IMR-90 (cell line): Measurements from ENCODE around the gene SESN2. TPM values are rescaled to one million over a fixed set of nuclear protein-coding genes. Genes with fewer than 3 reads are reported as not detected.

Experiments used
- ATAC-seq: fragments of 200-7000 bp; cut with Tn5 transposase; 2 replicates; pipeline ENCODE4 v1.9.1; 2020; ENCODE audit warnings: low read depth, mild to moderate bottlenecking, moderate library complexity
- BruUV-seq: library from RNA; stranded (reverse); fragments of 400-500 nt; replicated peaks from 2 replicates; lab custom pipeline; 2021; lab: Mats Ljungman, UMichigan
- CTCF ChIA-PET: fragments of 300-600 bp; formaldehyde crosslinking; extraction: SDS; loops from one replicate; lab custom pipeline; 2021; ENCODE audit warnings: antibody characterized with exemption; lab: Yijun Ruan, JAX
- POLR2A ChIA-PET: fragments of 300-600 bp; sonication (Branson Sonifier 250); formaldehyde crosslinking; loops from one replicate; lab custom pipeline; 2022; ENCODE audit warnings: antibody characterized with exemption; ENCODE audit not compliant: unreplicated experiment; lab: Charles Lee
- DNase-seq: peaks from one replicate; pipeline ENCODE4 v3.0.0; 2013
- H2AFZ ChIP-seq: replicated peaks from 2 replicates; pipeline ENCODE3; 2013; ENCODE audit warnings: low read length, mild to moderate bottlenecking; ENCODE audit not compliant: poor library complexity
- H2AK5ac ChIP-seq: 2 replicates; pipeline ENCODE4 v1.6.1; 2013; ENCODE audit warnings: low read depth, low read length, inconsistent platforms
- H2AK9ac ChIP-seq: replicated peaks from 2 replicates; pipeline ENCODE3; 2013; ENCODE audit warnings: mild to moderate bottlenecking, low read depth, low read length, moderate library complexity; ENCODE audit not compliant: poor library complexity
- H2BK120ac ChIP-seq: 2 replicates; pipeline ENCODE4 v1.6.1; 2013; ENCODE audit warnings: low read depth, low read length, inconsistent platforms
- H2BK15ac ChIP-seq: 3 replicates; pipeline ENCODE4 v1.6.1; 2013; ENCODE audit warnings: low read depth, low read length, inconsistent platforms
- H2BK20ac ChIP-seq: 2 replicates; pipeline ENCODE4 v1.6.1; 2013; ENCODE audit warnings: low read depth, mild to moderate bottlenecking, inconsistent platforms, low read length, moderate library complexity
- H2BK5ac ChIP-seq: 2 replicates; pipeline ENCODE4 v1.6.1; 2013; ENCODE audit warnings: mild to moderate bottlenecking, low read depth, low read length, inconsistent platforms; ENCODE audit not compliant: poor library complexity, severe bottlenecking
- H3K14ac ChIP-seq: replicated peaks from 2 replicates; pipeline ENCODE4 v1.6.1; 2013; ENCODE audit warnings: low read depth, low read length, inconsistent platforms
- H3K18ac ChIP-seq: 2 replicates; pipeline ENCODE4 v1.6.1; 2013; ENCODE audit warnings: low read depth, low read length, control low read depth
- H3K23ac ChIP-seq: 2 replicates; pipeline ENCODE4 v1.6.1; 2013; ENCODE audit warnings: low read depth, low read length, inconsistent platforms
- H3K27ac ChIP-seq: 2 replicates; pipeline ENCODE4 v1.5.1; 2013; ENCODE audit warnings: mild to moderate bottlenecking, control low read depth, low read length; ENCODE audit not compliant: insufficient read depth
- H3K27me3 ChIP-seq: 2 replicates; pipeline ENCODE4 v1.6.1; 2013; ENCODE audit warnings: low read length; ENCODE audit not compliant: control insufficient read depth, insufficient read depth
- H3K36me3 ChIP-seq: 2 replicates; pipeline ENCODE4 v1.6.1; 2013; ENCODE audit warnings: low read length, mixed read lengths; ENCODE audit not compliant: control insufficient read depth, insufficient read depth
- H3K4ac ChIP-seq: 2 replicates; pipeline ENCODE4 v1.6.1; 2013; ENCODE audit warnings: low read depth, low read length, inconsistent platforms
- H3K4me1 ChIP-seq: 2 replicates; pipeline ENCODE4 v1.6.1; 2013; ENCODE audit warnings: low read length, mixed read lengths; ENCODE audit not compliant: control insufficient read depth, insufficient read depth
- H3K4me2 ChIP-seq: 2 replicates; pipeline ENCODE4 v1.6.1; 2013; ENCODE audit warnings: low read depth, mild to moderate bottlenecking, control low read depth, low read length, moderate library complexity
- H3K4me3 ChIP-seq: 2 replicates; pipeline ENCODE4 v1.5.1; 2013; ENCODE audit warnings: low read depth, mild to moderate bottlenecking, control low read depth, low read length, moderate library complexity; ENCODE audit not compliant: insufficient read depth
- H3K56ac ChIP-seq: 2 replicates; pipeline ENCODE4 v1.6.1; 2013; ENCODE audit warnings: low read length, inconsistent platforms; ENCODE audit not compliant: insufficient read depth; ENCODE audit errors: extremely low read depth
- H3K79me1 ChIP-seq, 2 experiments: 2 replicates each; pipeline ENCODE4 v1.6.1; 2013; ENCODE audit warnings: low read length in 2 of 2, inconsistent platforms in 1 of 2, low read depth in 1 of 2
- H3K9ac ChIP-seq: 2 replicates; pipeline ENCODE4 v1.6.1; 2013; ENCODE audit warnings: low read depth, low read length, control low read depth
- H3K9me1 ChIP-seq: 2 replicates; pipeline ENCODE4 v1.6.1; 2013; ENCODE audit warnings: low read length, inconsistent platforms; ENCODE audit not compliant: insufficient read depth
- H3K9me3 ChIP-seq: 2 replicates; pipeline ENCODE4 v1.6.1; 2013; ENCODE audit warnings: low read length; ENCODE audit not compliant: control insufficient read depth, insufficient read depth
- H4K20me1 ChIP-seq: 2 replicates; pipeline ENCODE4 v1.6.1; 2013; ENCODE audit warnings: low read length, inconsistent platforms; ENCODE audit not compliant: insufficient read depth
- H4K5ac ChIP-seq: 2 replicates; pipeline ENCODE4 v1.6.1; 2013; ENCODE audit warnings: mild to moderate bottlenecking, low read depth, low read length, control low read depth
- H4K8ac ChIP-seq, 2 experiments: 2 replicates each; pipeline ENCODE4 v1.6.1; 2013; ENCODE audit warnings: low read depth in 2 of 2, low read length in 2 of 2, control low read depth in 1 of 2, inconsistent platforms in 1 of 2
- H4K91ac ChIP-seq: 2 replicates; pipeline ENCODE4 v1.6.1; 2013; ENCODE audit warnings: low read depth, low read length, inconsistent platforms; ENCODE audit not compliant: insufficient read depth
- BHLHE40 ChIP-seq: fragments of 150-350 bp; IDR thresholded peaks from 2 replicates; pipeline ENCODE4 v1.6.1; 2016; ENCODE audit warnings: mild to moderate bottlenecking, low read depth, low read length
- CEBPB ChIP-seq: IDR thresholded peaks from 2 replicates; pipeline ENCODE4 v1.6.1; 2012; ENCODE audit warnings: low read depth, low read length, improper control_type of control experiment
- CHD1 ChIP-seq: IDR thresholded peaks from 2 replicates; pipeline ENCODE4 v1.6.1; 2012; ENCODE audit warnings: low read depth, low read length, improper control_type of control experiment
- ELK1 ChIP-seq: fragments of 150-350 bp; IDR thresholded peaks from 2 replicates; pipeline ENCODE4 v1.6.1; 2016; ENCODE audit warnings: low read depth, mild to moderate bottlenecking, low read length, moderate library complexity, borderline replicate concordance
- FOS ChIP-seq: fragments of 150-350 bp; IDR thresholded peaks from 2 replicates; pipeline ENCODE4 v1.6.1; 2016; ENCODE audit warnings: low read depth, low read length
- MAZ ChIP-seq: IDR thresholded peaks from 2 replicates; pipeline ENCODE4 v1.6.1; 2012; ENCODE audit warnings: low read depth, mild to moderate bottlenecking, low read length, improper control_type of control experiment, moderate library complexity, borderline replicate concordance
- MXI1 ChIP-seq: IDR thresholded peaks from 2 replicates; pipeline ENCODE4 v1.6.1; 2012; ENCODE audit warnings: low read depth, mild to moderate bottlenecking, low read length, moderate library complexity, borderline replicate concordance
- NFE2L2 ChIP-seq: fragments of 150-350 bp; IDR thresholded peaks from 2 replicates; pipeline ENCODE4 v1.6.1; 2016; ENCODE audit warnings: low read depth, mild to moderate bottlenecking, low read length
- POLR2A ChIP-seq: IDR thresholded peaks from 2 replicates; pipeline ENCODE4 v1.6.1; 2012; ENCODE audit warnings: mild to moderate bottlenecking, low read depth, low read length
- RCOR1 ChIP-seq: IDR thresholded peaks from 2 replicates; pipeline ENCODE4 v1.6.1; 2012; ENCODE audit warnings: mild to moderate bottlenecking, low read length, improper control_type of control experiment; ENCODE audit not compliant: insufficient replicate concordance
- RFX5 ChIP-seq: IDR thresholded peaks from 2 replicates; pipeline ENCODE4 v1.8.0; 2012; ENCODE audit warnings: low read depth, mild to moderate bottlenecking, low read length, moderate library complexity
- SMC3 ChIP-seq: fragments of 150-350 bp; IDR thresholded peaks from 2 replicates; pipeline ENCODE4 v1.6.1; 2016; ENCODE audit warnings: low read depth, mild to moderate bottlenecking, antibody characterized with exemption, low read length, moderate library complexity
- whole genome bisulfite sequencing, 2 experiments: methylation state at CpG; one replicate each; pipeline versions ENCODE4 v1.1.5 to v1.1.7; 2013; ENCODE audit warnings: missing lambda C conversion rate in 2 of 2; ENCODE audit not compliant: insufficient read length in 1 of 2; ENCODE audit errors: extremely low coverage in 2 of 2; 5-methylcytosine and 5-hydroxymethylcytosine counted together
- dilution Hi-C: fragments of 300-500 bp; cut with HindIII; formaldehyde crosslinking; loops from one replicate; pipeline ENCODE4 v1.14.3; 2018; ENCODE audit warnings: low sequenced_read_pairs; ENCODE audit not compliant: unreplicated experiment
- in situ Hi-C: fragments of 300-500 bp; cut with MboI; formaldehyde crosslinking; loops from 3 replicates; pipeline ENCODE4 v1.14.3; 2019; ENCODE audit warnings: low sequenced_read_pairs, inconsistent platforms, mixed read lengths
- intact Hi-C: fragments of 100-400 bp; cut with micrococcal nuclease; formaldehyde crosslinking; loops from 2 replicates; pipeline ENCODE4 v1.10.0; 2022
- polyA plus RNA-seq, 3 experiments: library from polyadenylated mRNA; depleted of rRNA; stranded (reverse); fragments of >200 nt; gene quantifications; 2 replicates each; pipeline ENCODE4 v1.2.3, GENCODE V29; 2012; ENCODE audit warnings: low replicate concordance in 1 of 3
- total RNA-seq: library from RNA; depleted of rRNA; stranded (reverse); fragments of >200 nt; gene quantifications from 2 replicates; pipeline ENCODE4 v1.2.3, GENCODE V29; 2012
- TF ChIP-seq, protein P1 (sequence below): fragments of 150-350 bp; IDR thresholded peaks from 2 replicates; pipeline ENCODE4 v1.6.1; 2017; ENCODE audit warnings: mild to moderate bottlenecking, antibody characterized with exemption, low read length, low read depth
- TF ChIP-seq, protein P2 (sequence below): conservative IDR thresholded peaks from 2 replicates; pipeline ENCODE4 v1.5.1; 2012; ENCODE audit warnings: mild to moderate bottlenecking, low read depth, low read length, improper control_type of control experiment

The SESN2 gene
- total and polyA plus RNA-seq, 2 of the 4 experiments (the other 2 are of a cell fraction): 10.2 to 20.9 TPM

GRCh38 chr1:28258628-28259251 is 578 bp upstream of the SESN2 start:
- 36% methylated on average over 3 of the region's 12 CpGs; no CpG with 5 or more reads in 1 of the 2 experiments for WGBS, 2 experiments
- Histone ChIP-seq H4K91ac (peak overlapping the region; percentile 95), H3K4me2 (peak overlapping the region; percentile 9), H2AK5ac (peak overlapping the region; percentile 87), H3K56ac (peak overlapping the region; percentile 55; the same call in 1 of the 2 replicates), H2AK9ac (peak overlapping the region; percentile 90), H4K8ac (peak overlapping the region; percentile 86 to 88), H3K27me3 (no peaks in the 10 kb centered on the region), H3K18ac (peak overlapping the region; percentile 45), H2BK20ac (peak overlapping the region; percentile 66), H3K4me3 (no peak overlapping the region), H3K4me1 (peaks cover 15% of the 10 kb centered on the region), H3K36me3 (peaks cover 4% of the 10 kb centered on the region; the same call in 1 of the 2 replicates), H4K20me1 (peaks cover 37% of the 10 kb centered on the region), H4K5ac (peak overlapping the region; percentile 87), H3K4ac (peak overlapping the region; percentile 92), H3K23ac (peak overlapping the region; percentile 95), H3K9me3 (no peaks in the 10 kb centered on the region), H3K9me1 (peaks cover 15% of the 10 kb centered on the region), H2BK15ac (peak overlapping the region; percentile 94), H3K79me1 (peaks cover 0 to 34% of the 10 kb centered on the region in 2 experiments; a peak in 2 of 4 replicates), H2BK5ac (peak overlapping the region; percentile 61), H3K9ac (peak overlapping the region; percentile 41), H3K14ac (peak overlapping the region; percentile 91), H3K27ac (peak overlapping the region; percentile 69), H2BK120ac (peak overlapping the region; percentile 89), H2AFZ (peak overlapping the region; percentile 86)
- POLR2A ChIA-PET: interaction anchor here (0.5 to 0.6 kb wide), 2 partner anchors 332 to 384 kb away, joined by 5 read pairs; no protein-coding TSS in a partner anchor
- CTCF ChIA-PET: interaction anchor here (1.4 kb wide), 1 partner anchor 10 kb away, joined by 15 read pairs; no protein-coding TSS in a partner anchor
- intact Hi-C loops: no loop called here
- BruUV-seq: TSS peak; percentile 91
- DNase-seq (no peak), ATAC-seq (no peak)
- dilution Hi-C loops: no loop called here
- in situ Hi-C loops: loop anchor here (10.0 kb wide), 1 partner anchor 346 kb away; no protein-coding TSS in a partner anchor
- TF ChIP-seq BHLHE40 (no peak; the same call in 1 of the 2 replicates), CHD1 (no peak), NFE2L2 (no peak), CEBPB (no peak), MXI1 (no peak), RFX5 (no peak), MAZ (no peak), RCOR1 (no peak), FOS (no peak; the same call in 1 of the 2 replicates), POLR2A (no peak), SMC3 (no peak), ELK1 (no peak)
- TF ChIP-seq, protein P1, sequence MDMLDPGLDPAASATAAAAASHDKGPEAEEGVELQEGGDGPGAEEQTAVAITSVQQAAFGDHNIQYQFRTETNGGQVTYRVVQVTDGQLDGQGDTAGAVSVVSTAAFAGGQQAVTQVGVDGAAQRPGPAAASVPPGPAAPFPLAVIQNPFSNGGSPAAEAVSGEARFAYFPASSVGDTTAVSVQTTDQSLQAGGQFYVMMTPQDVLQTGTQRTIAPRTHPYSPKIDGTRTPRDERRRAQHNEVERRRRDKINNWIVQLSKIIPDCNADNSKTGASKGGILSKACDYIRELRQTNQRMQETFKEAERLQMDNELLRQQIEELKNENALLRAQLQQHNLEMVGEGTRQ: no peak
- TF ChIP-seq, protein P2, sequence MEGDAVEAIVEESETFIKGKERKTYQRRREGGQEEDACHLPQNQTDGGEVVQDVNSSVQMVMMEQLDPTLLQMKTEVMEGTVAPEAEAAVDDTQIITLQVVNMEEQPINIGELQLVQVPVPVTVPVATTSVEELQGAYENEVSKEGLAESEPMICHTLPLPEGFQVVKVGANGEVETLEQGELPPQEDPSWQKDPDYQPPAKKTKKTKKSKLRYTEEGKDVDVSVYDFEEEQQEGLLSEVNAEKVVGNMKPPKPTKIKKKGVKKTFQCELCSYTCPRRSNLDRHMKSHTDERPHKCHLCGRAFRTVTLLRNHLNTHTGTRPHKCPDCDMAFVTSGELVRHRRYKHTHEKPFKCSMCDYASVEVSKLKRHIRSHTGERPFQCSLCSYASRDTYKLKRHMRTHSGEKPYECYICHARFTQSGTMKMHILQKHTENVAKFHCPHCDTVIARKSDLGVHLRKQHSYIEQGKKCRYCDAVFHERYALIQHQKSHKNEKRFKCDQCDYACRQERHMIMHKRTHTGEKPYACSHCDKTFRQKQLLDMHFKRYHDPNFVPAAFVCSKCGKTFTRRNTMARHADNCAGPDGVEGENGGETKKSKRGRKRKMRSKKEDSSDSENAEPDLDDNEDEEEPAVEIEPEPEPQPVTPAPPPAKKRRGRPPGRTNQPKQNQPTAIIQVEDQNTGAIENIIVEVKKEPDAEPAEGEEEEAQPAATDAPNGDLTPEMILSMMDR: no peak
